BE2C (cell line): ENCODE data around the gene MAP2K3.
"Not testable (repeated sequence)": the region's sequence is repeated elsewhere in the genome, so short reads cannot be mapped to it uniquely, and the experiment has no call there.

Experiments used
- DNase-seq: peaks from one replicate; pipeline ENCODE4 v3.0.0-alpha.2; 2020
- H3K27me3 ChIP-seq: fragments of 250-450 bp; sonication (Bioruptor Pico); 2 replicates; pipeline ENCODE4 v1.5.1; 2020; ENCODE audit warnings: mild to moderate bottlenecking
- H3K36me3 ChIP-seq: fragments of 250-450 bp; sonication (Bioruptor Pico); 2 replicates; pipeline ENCODE4 v1.5.1; 2020; ENCODE audit warnings: mild to moderate bottlenecking
- H3K4me1 ChIP-seq: fragments of 250-450 bp; sonication (Bioruptor Pico); 2 replicates; pipeline ENCODE4 v1.5.1; 2020
- H3K4me3 ChIP-seq: 2 replicates; pipeline ENCODE4 v1.5.1; 2011; ENCODE audit warnings: low read depth, low read length
- H3K9me3 ChIP-seq: fragments of 250-450 bp; sonication (Bioruptor Pico); 2 replicates; pipeline ENCODE4 v1.5.1; 2020
- CTCF ChIP-seq: IDR thresholded peaks from 2 replicates; pipeline ENCODE4 v1.5.1; 2012; ENCODE audit warnings: mild to moderate bottlenecking, low read depth, low read length

Gene MAP2K3

GRCh38 chr17:21330436-21331160 lies 46.1 kb downstream of the MAP2K3 start:
- TF ChIP-seq CTCF: no peak
- DNase-seq: no peak
- no peaks in the 10 kb centered on the region for H3K36me3 ChIP-seq
- no peak overlapping the region for H3K4me3 ChIP-seq
- no peaks in the 10 kb centered on the region for H3K9me3 ChIP-seq
- no peaks in the 10 kb centered on the region for H3K4me1 ChIP-seq
- no peaks in the 10 kb centered on the region for H3K27me3 ChIP-seq

DNA sequence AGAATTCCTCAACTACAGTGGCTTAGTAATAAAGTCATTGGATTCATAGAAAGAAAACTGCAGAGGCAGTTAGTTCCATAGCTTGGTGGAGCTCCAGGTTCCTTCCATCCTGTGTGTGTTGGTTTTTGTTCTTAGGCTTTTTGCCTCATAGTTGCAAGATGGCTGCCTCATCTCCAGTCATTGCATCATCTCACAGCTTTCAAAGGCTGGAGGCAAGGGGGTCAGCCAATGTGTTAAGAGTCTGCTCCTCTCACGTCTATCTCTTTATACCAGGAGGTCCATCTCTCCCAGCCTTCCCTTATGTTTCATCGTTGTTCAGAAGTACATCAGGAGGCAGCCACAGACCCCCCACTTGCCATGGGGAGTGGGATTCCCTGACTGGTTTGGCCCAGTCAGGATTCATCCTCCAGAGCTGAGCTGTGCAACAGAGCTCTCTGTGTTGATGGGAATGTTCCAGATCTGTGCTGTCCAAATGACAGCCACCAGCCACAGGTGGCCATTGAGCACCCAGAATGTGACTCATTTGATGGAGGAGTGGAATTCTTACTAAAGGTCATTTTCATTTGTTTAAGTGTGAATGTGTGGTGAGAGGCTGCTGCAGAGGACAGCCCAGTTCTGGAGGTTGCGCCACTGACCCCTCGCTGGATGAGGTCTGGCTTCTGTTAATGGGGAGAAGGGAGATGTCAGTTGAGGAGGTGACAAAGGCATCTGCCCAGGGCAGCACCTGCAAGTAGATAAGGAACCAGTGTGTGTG lies 52.2 kb downstream of the MAP2K3 start:
- not testable (repeated sequence) for H3K36me3 ChIP-seq, H3K9me3 ChIP-seq, H3K27me3 ChIP-seq, DNase-seq, H3K4me1 ChIP-seq, H3K4me3 ChIP-seq

- H3K27me3 ChIP-seq, H3K4me3 ChIP-seq, H3K36me3 ChIP-seq, DNase-seq, H3K4me1 ChIP-seq, H3K9me3 ChIP-seq: not testable (repeated sequence)
These were observed 53.6 kb downstream of the MAP2K3 start for GRCh38 chr17:21337981-21338625.

GRCh38 chr17:21339011-21339410 lies 54.5 kb downstream of the MAP2K3 start:
- TF ChIP-seq CTCF: no peak
- no peaks in the 10 kb centered on the region for H3K36me3 ChIP-seq
- H3K27me3 ChIP-seq: no peaks in the 10 kb centered on the region
- H3K9me3 ChIP-seq: no peaks in the 10 kb centered on the region
- H3K4me3 ChIP-seq: no peak overlapping the region
- no peaks in the 10 kb centered on the region for H3K4me1 ChIP-seq
- DNase-seq: no peak

DNA sequence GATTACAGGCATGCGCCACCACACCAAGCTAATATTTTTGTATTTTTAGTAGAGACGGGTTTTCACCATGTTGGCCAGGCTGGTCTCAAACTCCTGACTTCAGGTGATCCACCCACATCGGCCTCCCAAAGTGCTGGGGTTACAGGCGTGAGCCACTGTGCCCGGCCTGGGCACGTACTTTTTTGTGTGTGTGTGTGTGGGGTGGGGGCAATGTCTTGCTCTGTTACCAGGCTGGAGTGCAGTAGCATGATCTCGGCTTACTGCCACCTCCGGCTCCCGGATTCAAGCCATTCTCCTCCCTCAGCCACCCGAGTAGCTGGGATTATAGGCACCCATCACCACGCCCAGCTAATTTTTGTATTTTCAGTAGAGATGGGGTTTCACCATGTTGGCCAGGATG lies 55.1 kb downstream of the MAP2K3 start:
- not testable (repeated sequence) for DNase-seq, H3K4me1 ChIP-seq, H3K4me3 ChIP-seq, H3K36me3 ChIP-seq, H3K27me3 ChIP-seq, H3K9me3 ChIP-seq

DNA sequence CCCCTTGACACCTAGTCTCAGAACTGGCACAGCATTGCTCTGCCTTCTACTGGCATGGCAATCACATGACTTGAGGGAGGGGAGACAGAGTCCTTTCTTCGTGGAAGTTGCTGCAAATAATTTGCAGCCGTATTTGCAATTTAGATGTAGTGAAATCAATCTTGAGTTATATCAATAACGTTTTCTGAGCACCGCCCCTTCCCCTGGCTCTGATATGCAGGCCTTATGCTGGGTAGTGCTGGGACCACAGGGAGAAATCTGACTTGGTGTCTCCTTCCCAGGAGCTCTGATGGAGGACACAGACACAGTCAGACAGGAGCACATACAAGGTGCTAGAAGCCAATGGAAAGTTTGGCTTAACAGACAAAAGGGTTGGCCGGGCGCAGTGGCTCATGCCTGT lies 55.9 kb downstream of the MAP2K3 start:
- not testable (repeated sequence) for H3K4me3 ChIP-seq, H3K27me3 ChIP-seq, DNase-seq, H3K36me3 ChIP-seq, H3K4me1 ChIP-seq, H3K9me3 ChIP-seq

- not testable (repeated sequence) for DNase-seq, H3K9me3 ChIP-seq, H3K4me1 ChIP-seq, H3K36me3 ChIP-seq, H3K4me3 ChIP-seq, H3K27me3 ChIP-seq
These were observed 56.8 kb downstream of the MAP2K3 start for GRCh38 chr17:21341279-21341678.

DNA sequence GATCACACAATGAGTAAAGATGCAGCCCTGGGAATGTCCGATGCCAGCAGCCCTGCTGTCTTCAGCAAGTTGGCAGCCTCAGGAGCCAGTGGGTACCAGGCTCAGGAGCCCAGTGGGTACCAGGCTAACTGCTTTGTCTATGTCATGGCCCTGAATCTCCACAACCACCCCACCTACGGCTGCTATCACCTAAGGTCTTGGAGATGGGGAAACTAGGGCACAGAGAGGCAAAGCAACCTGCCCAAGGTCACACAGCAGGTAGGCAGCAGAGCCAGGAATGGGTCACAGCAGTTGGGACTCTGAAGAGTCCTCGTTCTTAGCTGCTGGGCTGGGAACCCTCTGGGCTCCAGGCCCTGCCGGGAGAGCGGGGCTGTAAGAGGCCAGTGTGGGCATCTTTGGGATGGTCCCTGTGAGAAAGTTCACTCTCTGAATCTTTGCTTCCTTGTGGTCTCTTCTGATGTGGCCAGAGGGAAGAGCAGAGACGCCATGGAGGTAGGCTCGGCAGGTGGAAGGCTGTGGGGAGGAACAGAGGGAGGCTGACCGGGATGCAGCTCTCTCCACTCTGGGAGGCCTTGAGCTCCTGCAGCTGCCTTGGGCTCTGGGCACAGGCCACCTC lies 57.5 kb downstream of the MAP2K3 start:
- not testable (repeated sequence) for H3K36me3 ChIP-seq, H3K4me3 ChIP-seq, DNase-seq, H3K9me3 ChIP-seq, H3K4me1 ChIP-seq, H3K27me3 ChIP-seq

- H3K9me3 ChIP-seq, H3K4me1 ChIP-seq, H3K36me3 ChIP-seq, H3K27me3 ChIP-seq, H3K4me3 ChIP-seq: not testable (repeated sequence)
- peak; percentile 23 for DNase-seq
These were observed 58.8 kb downstream of the MAP2K3 start for GRCh38 chr17:21343061-21343949.

GRCh38 chr17:21344801-21345200 lies 60.3 kb downstream of the MAP2K3 start:
- not testable (repeated sequence) for H3K4me3 ChIP-seq, H3K4me1 ChIP-seq, H3K9me3 ChIP-seq, DNase-seq, H3K36me3 ChIP-seq, H3K27me3 ChIP-seq
